ENCODE measurements around the gene PLCL2.

DNA sequence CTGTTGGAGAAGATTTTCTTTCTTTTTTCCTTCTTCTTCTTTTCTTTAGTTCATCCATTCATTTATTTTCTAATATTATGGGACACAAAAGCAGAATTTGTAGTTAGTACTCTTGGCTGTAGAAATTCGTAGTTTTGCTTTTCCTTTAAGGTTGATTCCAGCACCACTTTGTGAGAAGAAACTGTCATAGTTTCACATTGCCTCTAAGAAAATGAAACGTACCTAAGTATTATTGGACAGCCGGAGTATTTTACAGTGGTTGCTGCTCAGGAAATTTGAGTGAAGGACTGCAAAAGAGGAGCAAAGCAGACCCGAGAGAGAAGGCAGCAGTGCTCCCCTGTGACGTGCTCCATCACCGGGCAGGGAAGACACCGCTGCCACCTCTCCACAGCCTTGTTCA lies 48.1 kb downstream of the PLCL2 start:
- TF ChIP-seq, protein P1, sequence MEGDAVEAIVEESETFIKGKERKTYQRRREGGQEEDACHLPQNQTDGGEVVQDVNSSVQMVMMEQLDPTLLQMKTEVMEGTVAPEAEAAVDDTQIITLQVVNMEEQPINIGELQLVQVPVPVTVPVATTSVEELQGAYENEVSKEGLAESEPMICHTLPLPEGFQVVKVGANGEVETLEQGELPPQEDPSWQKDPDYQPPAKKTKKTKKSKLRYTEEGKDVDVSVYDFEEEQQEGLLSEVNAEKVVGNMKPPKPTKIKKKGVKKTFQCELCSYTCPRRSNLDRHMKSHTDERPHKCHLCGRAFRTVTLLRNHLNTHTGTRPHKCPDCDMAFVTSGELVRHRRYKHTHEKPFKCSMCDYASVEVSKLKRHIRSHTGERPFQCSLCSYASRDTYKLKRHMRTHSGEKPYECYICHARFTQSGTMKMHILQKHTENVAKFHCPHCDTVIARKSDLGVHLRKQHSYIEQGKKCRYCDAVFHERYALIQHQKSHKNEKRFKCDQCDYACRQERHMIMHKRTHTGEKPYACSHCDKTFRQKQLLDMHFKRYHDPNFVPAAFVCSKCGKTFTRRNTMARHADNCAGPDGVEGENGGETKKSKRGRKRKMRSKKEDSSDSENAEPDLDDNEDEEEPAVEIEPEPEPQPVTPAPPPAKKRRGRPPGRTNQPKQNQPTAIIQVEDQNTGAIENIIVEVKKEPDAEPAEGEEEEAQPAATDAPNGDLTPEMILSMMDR (IDR thresholded peaks at IDR 0.05; ENCODE audit: low read depth, low read length): no peak
- TF ChIP-seq EZH2phosphoT487 (IDR thresholded peaks at IDR 0.05; ENCODE audit: low read depth): no peak
